ENCODE measurements around the gene SPOCD1. TPM values are rescaled to one million over a fixed set of nuclear protein-coding genes. Genes with fewer than 3 reads are reported as not detected.

SPOCD1 gene
- total and polyA plus RNA-seq, 12 donors: 0.09 to 2.4 (median 0.61) TPM

DNA sequence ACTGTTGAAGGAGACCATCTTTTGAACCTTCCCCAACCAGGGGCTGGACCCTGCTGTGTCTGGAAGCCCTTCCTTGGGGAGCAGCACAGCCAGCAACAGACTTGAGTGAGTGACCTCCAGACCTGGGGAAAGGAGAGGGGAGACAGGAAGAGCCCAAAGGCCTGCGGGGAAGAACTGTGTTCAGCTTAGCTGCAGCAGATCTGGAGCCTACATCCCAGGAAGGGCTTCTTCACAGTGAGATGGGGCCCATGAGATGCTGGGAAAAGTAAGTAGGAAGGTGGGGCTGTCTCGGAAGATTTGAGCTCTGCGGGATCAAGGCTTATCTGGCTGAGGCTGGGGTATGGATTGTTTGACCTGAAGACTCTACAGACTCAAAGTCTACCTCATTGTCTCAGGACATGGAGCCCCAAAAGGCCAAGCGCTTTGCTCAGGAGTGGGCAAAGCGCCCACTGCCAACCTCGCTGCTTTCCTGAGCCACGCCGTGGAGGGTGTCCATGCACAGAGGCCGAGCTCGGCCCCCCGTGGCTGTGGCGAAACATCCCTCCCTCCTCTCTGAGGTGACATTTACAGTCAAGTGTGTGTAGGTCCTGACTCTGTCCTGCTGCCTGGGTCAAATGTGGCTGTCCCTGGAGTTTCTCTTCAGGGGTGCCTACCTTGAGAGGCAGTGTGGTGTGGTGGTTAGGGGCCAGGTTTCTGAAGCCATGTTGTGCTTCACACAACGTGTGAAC is 24.5 kb downstream of the SPOCD1 start:
- Histone ChIP-seq H3K27ac (no peak overlapping the region), H3K4me3 (no peak overlapping the region), H3K9me3 (replicated peaks in 1 of 3) (no peaks in the 10 kb centered on the region), H3K36me3 (replicated peaks in 1 of 2) (no peaks in the 10 kb centered on the region), H3K4me1 (replicated peaks in 1 of 2) (no peaks in the 10 kb centered on the region), H3K27me3 (no peaks in the 10 kb centered on the region)
- peak in 3 of 7 donors; percentile 5 to 23 (median 8) for DNase-seq
- TF ChIP-seq, protein P1, sequence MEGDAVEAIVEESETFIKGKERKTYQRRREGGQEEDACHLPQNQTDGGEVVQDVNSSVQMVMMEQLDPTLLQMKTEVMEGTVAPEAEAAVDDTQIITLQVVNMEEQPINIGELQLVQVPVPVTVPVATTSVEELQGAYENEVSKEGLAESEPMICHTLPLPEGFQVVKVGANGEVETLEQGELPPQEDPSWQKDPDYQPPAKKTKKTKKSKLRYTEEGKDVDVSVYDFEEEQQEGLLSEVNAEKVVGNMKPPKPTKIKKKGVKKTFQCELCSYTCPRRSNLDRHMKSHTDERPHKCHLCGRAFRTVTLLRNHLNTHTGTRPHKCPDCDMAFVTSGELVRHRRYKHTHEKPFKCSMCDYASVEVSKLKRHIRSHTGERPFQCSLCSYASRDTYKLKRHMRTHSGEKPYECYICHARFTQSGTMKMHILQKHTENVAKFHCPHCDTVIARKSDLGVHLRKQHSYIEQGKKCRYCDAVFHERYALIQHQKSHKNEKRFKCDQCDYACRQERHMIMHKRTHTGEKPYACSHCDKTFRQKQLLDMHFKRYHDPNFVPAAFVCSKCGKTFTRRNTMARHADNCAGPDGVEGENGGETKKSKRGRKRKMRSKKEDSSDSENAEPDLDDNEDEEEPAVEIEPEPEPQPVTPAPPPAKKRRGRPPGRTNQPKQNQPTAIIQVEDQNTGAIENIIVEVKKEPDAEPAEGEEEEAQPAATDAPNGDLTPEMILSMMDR (IDR thresholded peaks at IDR 0.05): no peak
- TF ChIP-seq POLR2A (IDR thresholded peaks at IDR 0.05): no peak
- intact Hi-C loops (cut with DNase I): loop anchor here (2.0 to 10.0 kb wide), 2 partner anchors 126 to 226 kb away; no protein-coding TSS in a partner anchor
- WGBS, 4 donors: 80 to 89% (median 83%) methylated on average over 11 to 13 of the region's 13 CpGs

DNA sequence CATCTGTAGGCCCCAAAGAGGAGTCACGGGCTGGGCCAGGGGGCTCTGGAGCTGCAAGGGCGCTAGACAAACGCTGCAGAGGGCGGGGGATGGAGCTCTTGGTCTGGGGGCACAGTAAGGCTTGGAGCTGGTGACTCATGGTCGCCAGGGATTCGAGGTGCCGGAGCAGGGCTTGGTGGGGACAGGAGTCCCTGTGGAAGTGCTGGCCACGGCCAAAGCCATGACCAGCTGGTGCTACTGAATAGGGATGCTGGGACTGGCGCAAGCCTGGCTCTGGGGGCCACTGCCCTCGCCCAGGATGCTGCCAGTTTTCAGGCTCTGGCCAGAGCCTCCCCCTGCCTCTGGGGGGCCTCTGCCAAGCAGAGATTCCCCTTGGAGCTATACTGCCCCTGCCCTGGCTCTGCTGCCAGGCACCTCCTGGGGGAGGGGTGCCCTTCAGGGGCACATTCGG is 25.2 kb downstream of the SPOCD1 start:
- Histone ChIP-seq H3K27me3 (no peaks in the 10 kb centered on the region), H3K9me3 (replicated peaks in 1 of 3) (no peaks in the 10 kb centered on the region), H3K36me3 (replicated peaks in 1 of 2) (no peaks in the 10 kb centered on the region), H3K27ac (no peak overlapping the region), H3K4me3 (no peak overlapping the region), H3K4me1 (replicated peaks in 1 of 2) (no peaks in the 10 kb centered on the region)
- peak in 1 of 7 donors; percentile 6 for DNase-seq
- intact Hi-C loops (cut with DNase I): loop anchor here (2.0 to 10.0 kb wide), 2 partner anchors 126 to 226 kb away; no protein-coding TSS in a partner anchor
- TF ChIP-seq, protein P1 (IDR thresholded peaks at IDR 0.05): no peak
- TF ChIP-seq POLR2A (IDR thresholded peaks at IDR 0.05): no peak
- 80 to 100% (median 84%) methylated on average over 2 to 11 of the region's 11 CpGs for WGBS, 4 donors

DNA sequence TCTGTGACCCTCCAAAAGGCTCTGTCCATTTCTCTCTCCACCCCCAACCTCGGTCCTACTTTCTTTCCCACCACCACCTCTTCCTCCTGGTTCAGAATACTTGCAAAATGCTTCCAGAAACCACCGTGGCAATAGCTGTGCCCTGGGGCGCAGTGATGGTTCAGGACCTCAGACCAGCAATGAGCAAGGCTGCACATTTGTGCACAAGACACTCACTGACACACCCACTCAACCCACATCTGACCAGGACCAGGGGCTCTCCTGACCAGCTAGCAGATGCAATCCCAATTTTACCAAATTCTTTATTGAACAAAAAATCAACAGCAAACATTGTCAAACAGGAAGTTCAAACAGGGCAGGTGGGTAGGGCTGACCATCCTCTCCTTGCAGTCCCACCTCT is 25.7 kb downstream of the SPOCD1 start:
- Histone ChIP-seq H3K4me3 (no peak overlapping the region), H3K4me1 (replicated peaks in 1 of 2) (no peaks in the 10 kb centered on the region), H3K27ac (no peak overlapping the region), H3K9me3 (replicated peaks in 1 of 3) (no peaks in the 10 kb centered on the region), H3K36me3 (replicated peaks in 1 of 2) (no peaks in the 10 kb centered on the region), H3K27me3 (no peaks in the 10 kb centered on the region)
- 69 to 77% (median 74%) methylated on average over 3 of the region's 3 CpGs for WGBS, 4 donors
- DNase-seq: peak in 1 of 7 donors; percentile 1
- intact Hi-C loops (cut with DNase I): loop anchor here (2.0 to 10.0 kb wide), 2 partner anchors 125 to 225 kb away; no protein-coding TSS in a partner anchor
- TF ChIP-seq, protein P1 (IDR thresholded peaks at IDR 0.05): no peak
- no peak for TF ChIP-seq POLR2A (IDR thresholded peaks at IDR 0.05)

DNA sequence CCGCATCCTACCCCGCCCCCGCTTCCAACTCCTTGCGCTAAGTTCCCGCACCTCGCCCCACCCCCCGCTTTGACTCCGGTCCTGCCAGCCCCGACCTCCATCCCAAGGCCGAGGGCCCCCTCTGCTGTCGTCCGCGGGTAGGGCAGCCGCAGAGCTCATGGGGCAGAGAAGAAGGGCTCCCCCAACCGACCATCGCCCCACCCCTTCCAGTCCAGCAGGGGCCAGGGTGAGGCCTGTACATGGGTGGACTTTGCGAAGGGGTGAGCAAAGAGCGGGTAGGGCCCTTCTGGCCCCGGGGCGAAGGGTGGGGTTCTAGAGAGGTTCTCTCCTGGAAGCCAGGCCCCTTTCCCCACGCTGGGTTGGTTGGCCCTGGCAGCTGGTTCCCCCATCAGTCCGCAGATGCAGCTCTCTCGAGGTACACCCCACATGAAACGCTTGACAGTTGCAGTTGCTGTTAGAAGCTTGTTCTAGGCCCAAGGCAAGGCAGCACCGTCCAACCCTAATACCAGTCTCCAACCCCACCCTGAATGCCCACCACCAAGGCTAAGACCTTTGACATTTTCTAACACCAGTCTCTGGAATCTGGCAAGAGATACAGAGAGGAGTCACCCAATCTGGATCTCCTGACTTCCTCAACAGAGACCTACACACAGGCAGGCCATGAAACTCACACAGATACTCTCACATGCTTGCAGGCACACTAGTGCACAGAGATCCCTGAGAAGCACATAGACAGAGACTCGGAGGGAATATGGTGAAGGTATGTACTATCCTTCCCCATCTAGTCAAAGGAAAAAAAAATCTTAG is 26.4 kb downstream of the SPOCD1 start:
- no peak for TF ChIP-seq POLR2A (IDR thresholded peaks at IDR 0.05)
- TF ChIP-seq, protein P1 (IDR thresholded peaks at IDR 0.05): peak; percentile 76 to 98 (median 92)

More for the DNA sequence above, 26.4 kb downstream of the SPOCD1 start:
- H3K4me3 ChIP-seq: peak overlapping the region in 2 of 4 donors; percentile 69 to 72
- intact Hi-C loops (cut with DNase I): loop anchor here (2.0 to 10.0 kb wide), 2 partner anchors 125 to 225 kb away; no protein-coding TSS in a partner anchor
- DNase-seq: peak; percentile 92 to 98 (median 95)
- no peaks in the 10 kb centered on the region for H3K36me3 ChIP-seq (replicated peaks in 1 of 2)
- H3K9me3 ChIP-seq (replicated peaks in 1 of 3): no peaks in the 10 kb centered on the region
- no peaks in the 10 kb centered on the region for H3K4me1 ChIP-seq (replicated peaks in 1 of 2)
- 12 to 45% (median 21%) methylated on average over 6 to 26 of the region's 26 CpGs for WGBS, 4 donors
- H3K27me3 ChIP-seq: no peaks in the 10 kb centered on the region
- peak overlapping the region in 3 of 5 donors; percentile 71 to 95 (median 80) for H3K27ac ChIP-seq

All from adrenal gland (tissue), 12 donors.